Uterus (tissue), 4 donors: Measurements from ENCODE around the gene UBE4B. TPM values are rescaled to one million over a fixed set of nuclear protein-coding genes. Genes with fewer than 3 reads are reported as not detected.
A peak's percentile ranks its signal among the peaks of the same experiment; 100 is the strongest.
"Not testable (repeated sequence)": the region's sequence is repeated elsewhere in the genome, so short reads cannot be mapped to it uniquely, and the experiment has no call there.

Experiments
- DNase-seq, 2 donors: peaks; one replicate each; pipeline ENCODE4 v3.0.0-alpha.2; 2019 to 2020
- H3K27ac ChIP-seq, 2 donors: fragments of 200-600 bp; sonication (generic); 1 replicate in 1 of 2; 2 replicates in 1 of 2; pipeline ENCODE4 v1.5.1; 2016 to 2018
- H3K27me3 ChIP-seq, 2 donors: fragments of 200-600 bp; sonication (generic); one replicate each; pipeline ENCODE4 v1.5.1; 2018 to 2019; ENCODE audit warnings: control low read depth in 1 of 2
- H3K36me3 ChIP-seq, 2 donors: fragments of 200-600 bp; sonication (generic); one replicate each; pipeline ENCODE4 v1.5.1; 2019; ENCODE audit warnings: control low read depth in 1 of 2
- H3K4me1 ChIP-seq, 2 donors: fragments of 200-600 bp; sonication (generic); one replicate each; pipeline ENCODE4 v1.5.1; 2018 to 2019; ENCODE audit warnings: control low read depth in 1 of 2
- H3K4me3 ChIP-seq, 2 donors: fragments of 200-600 bp; sonication (generic); 1 replicate in 1 of 2; 2 replicates in 1 of 2; pipeline ENCODE4 v1.5.1; 2018 to 2019; ENCODE audit warnings: mild to moderate bottlenecking in 1 of 2
- H3K9me3 ChIP-seq, 2 donors: fragments of 200-600 bp; sonication (generic); one replicate each; pipeline ENCODE4 v1.5.1; 2019; ENCODE audit warnings: control low read depth in 1 of 2
- CTCF ChIP-seq, 4 experiments: fragments of 200-600 bp in 2 of 4; fragments of 450-650 bp in 2 of 4; sonication (generic) in 2 of 4; IDR thresholded peaks; one replicate each; pipeline ENCODE4 v1.5.1; 2016 to 2019; ENCODE audit warnings: antibody characterized with exemption in 4 of 4, mild to moderate bottlenecking in 2 of 4, moderate library complexity in 1 of 4
- POLR2A ChIP-seq, 2 donors: fragments of 450-650 bp; IDR thresholded peaks; one replicate each; pipeline ENCODE4 v1.6.1; 2016; ENCODE audit warnings: antibody characterized with exemption in 2 of 2, mild to moderate bottlenecking in 1 of 2, moderate library complexity in 1 of 2
- intact Hi-C: fragments of 100-400 bp; cut with DNase I; formaldehyde crosslinking; loops from one replicate; pipeline ENCODE4 v1.15.1; 2023; ENCODE audit warnings: low total_unique reads
- total RNA-seq, 4 donors: library from RNA; depleted of rRNA in 3 of 4; stranded (reverse); fragments of >200 nt in 3 of 4; gene quantifications; one replicate each; pipeline versions ENCODE4 v1.1.0 to v1.2.4, GENCODE V29; 2014 to 2023
- donor health status: DM: yes; HTN: yes; CAD: no.

UBE4B gene
- total RNA-seq, 4 donors from 2014 or later: 15.4 to 54.2 (median 30.4) TPM

DNA sequence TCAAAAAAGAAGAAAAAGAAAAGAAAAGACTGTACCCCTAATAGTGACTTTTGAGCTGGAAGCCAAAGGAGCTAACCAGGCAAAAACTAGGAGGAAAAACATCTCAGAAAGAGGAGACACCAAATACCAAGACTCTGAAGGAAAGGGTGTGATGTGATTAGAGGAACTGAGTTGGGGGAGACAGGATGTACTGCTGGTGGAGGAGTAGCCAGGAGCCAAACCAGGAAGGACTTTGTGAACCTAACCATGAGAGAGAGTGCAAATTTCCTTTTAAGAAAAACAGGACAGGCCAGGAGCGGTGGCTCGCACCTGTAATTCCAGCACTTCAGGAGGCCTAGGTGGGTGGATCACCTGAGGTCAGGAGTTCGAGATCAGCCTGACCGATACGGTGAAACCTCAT, 39.8 kb upstream of the UBE4B start:
- Histone ChIP-seq H3K4me3 (no peak overlapping the region), H3K9me3 (no peaks in the 10 kb centered on the region), H3K27ac (peak overlapping the region; percentile 19 to 45), H3K36me3 (no peaks in the 10 kb centered on the region), H3K27me3 (peaks cover 0 to 3% of the 10 kb centered on the region in 2 donors), H3K4me1 (peaks cover 0 to 8% of the 10 kb centered on the region in 2 donors)
- intact Hi-C loops: no loop called here
- no peak for DNase-seq
- TF ChIP-seq CTCF (IDR thresholded peaks at IDR 0.05): no peak

DNA sequence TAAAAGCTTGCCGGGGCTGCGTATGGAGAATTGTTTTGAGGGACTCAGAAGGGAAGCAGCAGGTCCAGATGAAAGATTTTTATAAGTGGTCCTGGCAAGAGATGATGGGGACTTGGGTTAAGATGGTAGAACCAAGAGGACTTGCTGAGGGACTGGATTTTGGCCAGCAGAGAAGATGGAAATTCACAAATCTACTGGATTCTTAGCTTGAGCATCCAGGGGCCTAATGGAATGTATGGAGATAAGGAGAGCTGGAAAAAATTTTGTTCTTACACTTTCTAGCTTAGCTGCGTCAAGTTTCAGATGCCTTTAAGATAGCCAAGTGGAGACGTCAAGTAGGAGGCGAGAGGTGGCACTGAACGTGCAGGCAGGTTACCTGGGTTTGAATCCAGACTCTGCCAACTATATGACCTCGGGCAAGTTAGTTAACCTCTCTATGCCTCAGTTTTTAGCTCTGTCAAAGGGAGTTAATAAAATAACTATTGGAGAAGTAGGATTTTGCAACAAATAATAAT, 39.1 kb upstream of the UBE4B start:
- Histone ChIP-seq H3K9me3 (no peaks in the 10 kb centered on the region), H3K4me3 (no peak overlapping the region), H3K36me3 (no peaks in the 10 kb centered on the region), H3K27ac (no peak overlapping the region), H3K27me3 (peaks cover 0 to 3% of the 10 kb centered on the region in 2 donors), H3K4me1 (peaks cover 0 to 8% of the 10 kb centered on the region in 2 donors)
- DNase-seq: no peak
- TF ChIP-seq CTCF (IDR thresholded peaks at IDR 0.05): no peak
- no peak for TF ChIP-seq POLR2A (IDR thresholded peaks at IDR 0.05)
- intact Hi-C loops: no loop called here

- intact Hi-C loops: no loop called here
Measured at GRCh38 chr1:9996624-9997582, 35.9 kb upstream of the UBE4B start, which contains the start of gene RBP7. Gene RBP7 (plus strand): TSS chr1:9997228. CDS start chr1:9997259, 31 bp downstream.

DNA sequence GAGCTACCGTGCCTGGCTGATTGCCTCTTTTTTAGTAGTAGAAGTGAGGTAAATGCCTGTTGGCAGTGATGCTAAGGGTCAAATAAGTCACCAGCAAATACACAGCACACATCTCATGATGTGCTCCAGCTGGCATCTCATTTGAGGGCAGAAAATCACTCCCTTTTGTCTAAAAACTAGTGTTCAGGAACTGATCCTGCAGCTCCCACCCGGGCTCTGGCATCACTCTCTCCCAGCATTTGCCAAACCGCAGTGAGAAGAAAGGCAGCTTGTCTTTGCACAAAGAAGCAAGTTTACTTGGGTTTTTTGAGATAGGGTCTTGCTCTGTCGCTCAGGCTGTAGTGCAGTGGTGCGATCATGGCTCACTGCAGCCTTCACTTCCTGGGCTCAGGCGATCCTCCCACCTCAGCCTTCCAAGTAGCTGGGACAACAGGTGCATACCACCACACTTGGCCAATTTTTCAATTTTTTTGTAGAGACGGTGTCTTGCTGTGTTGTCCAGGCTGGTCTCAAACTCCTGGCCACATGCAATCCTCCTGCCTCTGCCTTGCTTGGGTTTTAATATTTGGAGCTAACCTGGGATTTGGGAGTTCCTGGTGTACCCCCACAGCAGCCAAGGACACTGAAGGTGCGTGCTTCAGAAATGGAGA, 31.6 kb upstream of the UBE4B start:
- intact Hi-C loops: no loop called here

More at GRCh38 chr1:9996624-9997582, 35.9 kb upstream of the UBE4B start, which contains the start of gene RBP7:
- Histone ChIP-seq H3K4me1 (peaks cover 0 to 8% of the 10 kb centered on the region in 2 donors), H3K4me3 (peak within 1 kb of the TSS; percentile 26 to 36), H3K27ac (peak within 1 kb of the TSS in 1 of 2 donors; percentile 15), H3K9me3 (no peaks in the 10 kb centered on the region), H3K27me3 (peaks cover 0 to 3% of the 10 kb centered on the region in 2 donors), H3K36me3 (no peaks in the 10 kb centered on the region)
- peak in 1 of 2 donors; percentile 16 for DNase-seq
- TF ChIP-seq CTCF (IDR thresholded peaks at IDR 0.05): no peak
- no peak for TF ChIP-seq POLR2A (IDR thresholded peaks at IDR 0.05)

DNA sequence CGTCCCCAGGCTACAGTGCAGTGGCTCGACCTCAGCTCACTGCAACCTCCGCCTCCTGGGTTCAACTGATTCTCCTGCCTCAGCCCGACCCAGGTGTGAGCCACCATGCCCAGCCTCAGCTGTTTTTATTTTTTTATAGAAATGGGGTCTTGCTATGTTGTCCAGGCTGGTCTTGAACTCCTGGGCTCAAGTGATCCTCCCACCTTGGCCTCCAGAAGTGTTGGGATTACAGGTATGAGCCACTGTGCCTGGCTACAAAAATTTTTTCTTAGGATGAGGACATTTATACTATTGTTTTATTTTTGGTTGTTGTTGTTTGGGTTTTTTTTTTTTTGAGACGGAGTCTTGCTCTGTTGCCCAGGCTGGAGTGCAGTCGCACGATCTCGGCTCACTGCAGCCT, 27.5 kb upstream of the UBE4B start:
- intact Hi-C loops, H3K27ac ChIP-seq, H3K9me3 ChIP-seq, H3K36me3 ChIP-seq, H3K4me1 ChIP-seq, H3K27me3 ChIP-seq, DNase-seq, H3K4me3 ChIP-seq: not testable (repeated sequence)

More for the DNA sequence above, 31.6 kb upstream of the UBE4B start:
- Histone ChIP-seq H3K9me3 (no peaks in the 10 kb centered on the region), H3K4me1 (peaks cover 0 to 8% of the 10 kb centered on the region in 2 donors), H3K27ac (no peak overlapping the region), H3K27me3 (peaks cover 0 to 3% of the 10 kb centered on the region in 2 donors), H3K36me3 (no peaks in the 10 kb centered on the region), H3K4me3 (no peak overlapping the region)
- TF ChIP-seq CTCF (IDR thresholded peaks at IDR 0.05) (no peak), POLR2A (IDR thresholded peaks at IDR 0.05) (no peak)
- DNase-seq: no peak
